BJ (cell line): ENCODE data around the gene FOXP2. TPM values are rescaled to one million over a fixed set of nuclear protein-coding genes. Genes with fewer than 3 reads are reported as not detected.

Experiments
- CTCF ChIA-PET: fragments of 350-600 bp; formaldehyde crosslinking; extraction: SDS; loops from one replicate; lab custom pipeline; 2021; ENCODE audit warnings: antibody characterized with exemption, inconsistent platforms; lab: Yijun Ruan, JAX
- POLR2A ChIA-PET: fragments of 300-600 bp; sonication (Branson Sonifier 250); formaldehyde crosslinking; extraction: SDS; loops from one replicate; lab custom pipeline; 2021; ENCODE audit warnings: antibody characterized with exemption; lab: Charles Lee
- DNase-seq: peaks from one replicate; pipeline ENCODE4 v3.0.0-alpha.2; 2011; ENCODE audit warnings: low read depth
- H3K27me3 ChIP-seq: 2 replicates; pipeline ENCODE4 v1.6.0; 2011; ENCODE audit warnings: low read length; ENCODE audit not compliant: control insufficient read depth, insufficient read depth
- H3K36me3 ChIP-seq: 2 replicates; pipeline ENCODE4 v1.5.1; 2011; ENCODE audit warnings: low read length; ENCODE audit not compliant: control insufficient read depth, insufficient read depth
- H3K4me3 ChIP-seq: 2 replicates; pipeline ENCODE4 v1.5.1; 2011; ENCODE audit warnings: low read depth, mild to moderate bottlenecking, control low read depth, low read length
- polyA minus RNA-seq: library from RNA; depleted of rRNA, polyadenylated mRNA; stranded (reverse); fragments of >200 nt; gene quantifications from 2 replicates; pipeline ENCODE4 v1.2.3, GENCODE V29; 2011; rRNA and poly(A)+ RNA removed
- polyA plus RNA-seq: library from polyadenylated mRNA; depleted of rRNA; stranded (reverse); fragments of >200 nt; gene quantifications from 2 replicates; pipeline ENCODE4 v1.2.3, GENCODE V29; 2011; rRNA removed
- TF ChIP-seq, protein P1 (sequence below): IDR thresholded peaks from 2 replicates; pipeline ENCODE4 v1.5.1; 2011; ENCODE audit warnings: low read depth, mild to moderate bottlenecking, control low read depth, inconsistent platforms, low read length, moderate library complexity; ENCODE audit not compliant: insufficient read depth

FOXP2 gene
- polyA plus RNA-seq (0.59 and 0.66 TPM in 2 replicates), polyA minus RNA-seq (0.47 and 1.4 TPM in 2 replicates)

DNA sequence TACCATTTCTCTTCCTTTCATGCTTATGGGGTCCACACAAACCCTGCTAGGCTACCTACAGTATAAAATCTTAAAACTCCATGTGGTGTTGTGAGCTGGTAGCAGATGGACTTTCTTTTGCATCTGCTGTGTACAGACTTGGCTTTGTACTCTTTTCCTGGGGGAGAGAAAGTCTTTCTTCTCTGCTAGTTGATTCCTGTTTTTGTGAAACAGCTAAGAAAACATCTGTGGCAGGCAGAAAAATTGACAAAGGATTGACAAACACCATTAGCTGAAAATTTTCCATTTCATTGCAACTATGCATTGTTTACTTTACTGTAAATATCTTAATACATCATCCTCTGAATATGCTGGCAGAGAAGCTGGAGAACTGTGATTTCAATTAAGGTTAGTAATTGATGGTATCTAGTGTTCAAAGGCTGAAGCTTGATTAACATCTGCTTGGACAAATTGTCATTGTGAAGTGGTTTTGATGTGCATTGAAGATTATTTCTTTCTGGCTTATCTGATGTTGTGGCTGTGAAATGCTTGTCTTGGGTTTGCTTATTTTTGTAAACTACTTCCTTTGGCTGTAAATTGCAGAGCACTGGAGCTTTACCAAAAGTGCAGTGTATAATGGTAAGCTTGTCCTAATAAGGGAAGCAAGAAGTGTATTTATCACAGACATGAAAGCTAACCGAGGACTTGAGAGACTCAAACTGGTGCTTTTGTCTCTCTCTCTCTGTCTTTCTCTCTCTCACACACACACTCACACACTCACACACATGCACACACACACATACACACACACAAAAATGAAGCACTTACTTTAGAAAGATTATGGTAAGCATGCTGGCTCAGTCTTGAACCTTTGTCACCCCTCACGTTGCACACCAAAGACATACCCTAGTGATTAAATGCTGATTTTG lies at the start of gene FOXP2:
FOXP2 (plus strand) TSS at position 660 of the 908 bp plus-strand sequence. CDS start 11,697 bp downstream, outside the sequence.
- ChIA-PET POLR2A (interaction anchor here (0.6 kb wide), 2 partner anchors 52 to 258 kb away, joined by 3 to 4 read pairs; no protein-coding TSS in a partner anchor), CTCF (interaction anchor here (1.4 kb wide), 1 partner anchor 12 kb away, joined by 4 read pairs; no protein-coding TSS in a partner anchor)
- Histone ChIP-seq H3K4me3 (peak within 1 kb of the TSS; percentile 24), H3K36me3 (no peaks in the 10 kb centered on the region), H3K27me3 (no peaks in the 10 kb centered on the region)
- no peak for DNase-seq
- TF ChIP-seq, protein P1, sequence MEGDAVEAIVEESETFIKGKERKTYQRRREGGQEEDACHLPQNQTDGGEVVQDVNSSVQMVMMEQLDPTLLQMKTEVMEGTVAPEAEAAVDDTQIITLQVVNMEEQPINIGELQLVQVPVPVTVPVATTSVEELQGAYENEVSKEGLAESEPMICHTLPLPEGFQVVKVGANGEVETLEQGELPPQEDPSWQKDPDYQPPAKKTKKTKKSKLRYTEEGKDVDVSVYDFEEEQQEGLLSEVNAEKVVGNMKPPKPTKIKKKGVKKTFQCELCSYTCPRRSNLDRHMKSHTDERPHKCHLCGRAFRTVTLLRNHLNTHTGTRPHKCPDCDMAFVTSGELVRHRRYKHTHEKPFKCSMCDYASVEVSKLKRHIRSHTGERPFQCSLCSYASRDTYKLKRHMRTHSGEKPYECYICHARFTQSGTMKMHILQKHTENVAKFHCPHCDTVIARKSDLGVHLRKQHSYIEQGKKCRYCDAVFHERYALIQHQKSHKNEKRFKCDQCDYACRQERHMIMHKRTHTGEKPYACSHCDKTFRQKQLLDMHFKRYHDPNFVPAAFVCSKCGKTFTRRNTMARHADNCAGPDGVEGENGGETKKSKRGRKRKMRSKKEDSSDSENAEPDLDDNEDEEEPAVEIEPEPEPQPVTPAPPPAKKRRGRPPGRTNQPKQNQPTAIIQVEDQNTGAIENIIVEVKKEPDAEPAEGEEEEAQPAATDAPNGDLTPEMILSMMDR = no peak

DNA sequence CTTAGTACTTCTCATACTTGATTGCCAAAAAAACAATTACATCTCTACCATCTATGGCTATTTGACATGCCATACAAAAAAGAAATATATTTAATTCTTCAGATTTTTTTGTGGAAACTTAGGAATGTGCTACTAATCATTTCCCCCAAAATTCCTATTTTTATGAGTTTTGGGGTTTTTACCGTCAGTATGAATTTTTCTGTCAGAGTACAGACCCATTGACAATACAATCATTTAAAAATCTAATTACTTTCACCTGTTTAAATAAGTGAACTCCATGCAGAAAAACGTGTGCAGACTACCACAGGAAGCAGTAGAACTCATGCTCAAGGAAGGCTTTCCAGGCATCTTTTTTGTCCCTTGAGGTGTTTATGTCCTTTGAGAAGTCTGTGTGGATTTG lies 48.8 kb upstream of the FOXP2 start:
- H3K4me3 ChIP-seq = no peak overlapping the region
- H3K36me3 ChIP-seq = no peaks in the 10 kb centered on the region
- ChIA-PET CTCF (no interaction called here), POLR2A (no interaction called here)
- TF ChIP-seq, protein P1 = no peak
- no peak for DNase-seq
- H3K27me3 ChIP-seq = no peaks in the 10 kb centered on the region

DNA sequence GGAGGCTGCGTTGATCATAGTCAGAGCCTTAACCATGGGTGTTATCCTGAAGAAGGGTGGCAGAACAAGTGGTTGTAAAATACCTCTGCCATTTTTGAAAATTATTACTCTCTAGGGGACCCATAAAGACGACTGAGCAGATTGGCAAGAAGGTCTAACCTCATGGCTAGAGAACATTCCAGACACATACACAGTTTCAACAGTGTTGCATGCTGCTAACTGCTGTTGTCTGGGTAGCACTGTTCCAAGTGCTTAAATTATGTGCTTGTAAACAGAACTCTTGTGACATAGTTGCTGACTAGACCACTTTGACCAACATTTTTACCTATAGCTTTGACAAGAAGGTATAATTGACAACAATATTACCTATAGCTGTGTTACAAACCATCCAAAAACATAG lies 46.1 kb upstream of the FOXP2 start:
- no peaks in the 10 kb centered on the region for H3K36me3 ChIP-seq
- TF ChIP-seq, protein P1 = no peak
- H3K27me3 ChIP-seq = no peaks in the 10 kb centered on the region
- H3K4me3 ChIP-seq = no peak overlapping the region
- ChIA-PET CTCF (no interaction called here), POLR2A (no interaction called here)
- no peak for DNase-seq

DNA sequence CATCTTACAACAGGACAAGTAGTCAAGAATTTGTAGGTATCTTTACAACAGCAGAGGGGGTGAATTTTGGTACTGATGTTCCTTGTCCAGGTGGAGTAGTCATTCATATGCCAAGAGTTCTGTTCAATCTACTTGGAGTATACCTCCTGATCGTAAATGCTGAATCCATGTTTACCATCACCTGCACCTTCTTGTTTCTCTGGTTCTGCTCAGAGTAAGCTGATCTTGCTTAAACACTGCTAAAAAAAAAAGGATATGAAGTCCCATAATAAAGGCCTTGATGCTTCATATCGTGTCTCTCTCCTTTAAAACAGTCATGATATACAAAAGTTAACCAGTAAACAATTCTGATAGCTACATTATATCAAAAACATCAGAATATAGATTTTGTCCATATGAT lies 45.3 kb upstream of the FOXP2 start:
- DNase-seq = no peak
- ChIA-PET POLR2A (no interaction called here), CTCF (no interaction called here)
- TF ChIP-seq, protein P1 = no peak
- Histone ChIP-seq H3K4me3 (no peak overlapping the region), H3K36me3 (no peaks in the 10 kb centered on the region), H3K27me3 (no peaks in the 10 kb centered on the region)

DNA sequence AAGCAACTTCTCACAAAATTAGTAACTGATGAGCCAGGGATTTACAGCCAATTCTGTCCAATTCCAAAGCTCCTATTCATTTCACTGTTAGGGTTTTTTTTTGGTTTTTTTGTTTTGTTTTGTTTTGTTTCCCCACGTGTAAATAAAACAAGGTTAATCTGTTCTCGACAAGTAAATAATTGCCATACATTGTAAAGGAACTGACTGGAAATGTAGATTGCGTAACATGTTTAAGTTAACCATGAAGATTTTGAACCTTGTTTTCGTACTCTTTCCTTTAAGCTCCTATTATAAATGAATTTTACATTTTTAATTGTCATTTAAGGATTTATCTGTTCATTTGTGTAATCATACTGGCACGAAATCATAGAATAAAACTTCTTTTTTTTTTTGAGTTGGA lies 42.0 kb upstream of the FOXP2 start:
- Histone ChIP-seq H3K36me3 (no peaks in the 10 kb centered on the region), H3K27me3 (no peaks in the 10 kb centered on the region), H3K4me3 (no peak overlapping the region)
- CTCF ChIA-PET = no interaction called here
- POLR2A ChIA-PET = no interaction called here
- no peak for DNase-seq
- TF ChIP-seq, protein P1 = no peak
